ENCODE data around the gene PTPRD. TPM values are rescaled to one million over a fixed set of nuclear protein-coding genes. Genes with fewer than 3 reads are reported as not detected.

The PTPRD gene
- total and polyA plus RNA-seq, 2 donors (not counting 1 experiment from before 2014, with no cell fraction given): 0.35 to 4.8 TPM

GRCh38 chr9:9963841-9964240 lies 649.0 kb downstream of the PTPRD start:
- no peak for DNase-seq (ENCODE audit: low read depth in 2 of 2)
- Histone ChIP-seq H2AFZ (ENCODE audit: low read length) (no peak overlapping the region), H3K27me3 (ENCODE audit: control insufficient read depth, insufficient read depth, low read length) (no peaks in the 10 kb centered on the region), H3K4me1 (ENCODE audit: control insufficient read depth, extremely low read depth, insufficient read depth, low read length) (no peaks in the 10 kb centered on the region), H3K27ac (ENCODE audit: insufficient read depth, low read length) (no peak overlapping the region), H3K79me2 (ENCODE audit: control insufficient read depth, insufficient read depth, low read length) (no peaks in the 10 kb centered on the region), H3K4me3 (replicated peaks in 1 of 4; ENCODE audit: control extremely low read depth in 1 of 4, insufficient read depth in 1 of 4, low read depth in 3 of 4, low read length in 4 of 4) (no peak overlapping the region), H3K36me3 (ENCODE audit: control insufficient read depth, insufficient read depth, low read length) (no peaks in the 10 kb centered on the region), H4K20me1 (ENCODE audit: control insufficient read depth, extremely low read depth, insufficient read depth, low read length) (no peaks in the 10 kb centered on the region), H3K9ac (ENCODE audit: insufficient read depth, low read length) (no peak overlapping the region), H3K9me3 (ENCODE audit: control insufficient read depth, insufficient read depth, low read depth, low read length) (no peaks in the 10 kb centered on the region), H3K4me2 (ENCODE audit: extremely low read depth, insufficient read depth, low read length) (no peak overlapping the region)
- TF ChIP-seq EZH2 (IDR thresholded peaks at IDR 0.05; ENCODE audit: low read length, missing control alignments): no peak
- TF ChIP-seq, protein P1, sequence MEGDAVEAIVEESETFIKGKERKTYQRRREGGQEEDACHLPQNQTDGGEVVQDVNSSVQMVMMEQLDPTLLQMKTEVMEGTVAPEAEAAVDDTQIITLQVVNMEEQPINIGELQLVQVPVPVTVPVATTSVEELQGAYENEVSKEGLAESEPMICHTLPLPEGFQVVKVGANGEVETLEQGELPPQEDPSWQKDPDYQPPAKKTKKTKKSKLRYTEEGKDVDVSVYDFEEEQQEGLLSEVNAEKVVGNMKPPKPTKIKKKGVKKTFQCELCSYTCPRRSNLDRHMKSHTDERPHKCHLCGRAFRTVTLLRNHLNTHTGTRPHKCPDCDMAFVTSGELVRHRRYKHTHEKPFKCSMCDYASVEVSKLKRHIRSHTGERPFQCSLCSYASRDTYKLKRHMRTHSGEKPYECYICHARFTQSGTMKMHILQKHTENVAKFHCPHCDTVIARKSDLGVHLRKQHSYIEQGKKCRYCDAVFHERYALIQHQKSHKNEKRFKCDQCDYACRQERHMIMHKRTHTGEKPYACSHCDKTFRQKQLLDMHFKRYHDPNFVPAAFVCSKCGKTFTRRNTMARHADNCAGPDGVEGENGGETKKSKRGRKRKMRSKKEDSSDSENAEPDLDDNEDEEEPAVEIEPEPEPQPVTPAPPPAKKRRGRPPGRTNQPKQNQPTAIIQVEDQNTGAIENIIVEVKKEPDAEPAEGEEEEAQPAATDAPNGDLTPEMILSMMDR (conservative IDR thresholded peaks at IDR 0.05 in 1 of 2, IDR thresholded peaks at IDR 0.05 in 1 of 2; ENCODE audit: low read depth in 1 of 2, low read length in 2 of 2): no peak

DNA sequence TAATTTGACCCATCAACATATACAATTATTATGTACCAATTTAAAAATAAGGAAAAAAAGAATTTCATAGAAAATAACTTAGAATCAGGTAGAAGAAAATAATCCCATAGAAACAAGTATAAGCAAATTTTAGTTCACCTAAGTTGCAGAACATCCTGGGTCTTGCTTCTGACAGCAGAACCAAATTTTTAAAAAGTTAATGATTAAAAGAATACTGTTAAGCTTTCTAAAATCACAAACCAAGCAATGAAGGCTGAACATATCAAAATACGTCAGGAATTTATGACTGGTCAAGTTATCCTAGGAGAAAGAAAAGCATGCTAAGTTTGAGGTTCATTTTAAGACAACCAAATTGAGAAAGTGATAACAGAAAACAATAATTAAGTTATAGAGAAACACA lies 650.9 kb downstream of the PTPRD start:
- no peak overlapping the region for H3K4me3 ChIP-seq (replicated peaks in 1 of 4; ENCODE audit: control extremely low read depth in 1 of 4, insufficient read depth in 1 of 4, low read depth in 3 of 4, low read length in 4 of 4)
- H3K27me3 ChIP-seq (ENCODE audit: control insufficient read depth, insufficient read depth, low read length): no peaks in the 10 kb centered on the region
- DNase-seq (ENCODE audit: low read depth in 2 of 2): no peak
- no peak overlapping the region for H3K4me2 ChIP-seq (ENCODE audit: extremely low read depth, insufficient read depth, low read length)
- no peak overlapping the region for H2AFZ ChIP-seq (ENCODE audit: low read length)
- H4K20me1 ChIP-seq (ENCODE audit: control insufficient read depth, extremely low read depth, insufficient read depth, low read length): no peaks in the 10 kb centered on the region
- H3K9me3 ChIP-seq (ENCODE audit: control insufficient read depth, insufficient read depth, low read depth, low read length): no peaks in the 10 kb centered on the region
- no peaks in the 10 kb centered on the region for H3K36me3 ChIP-seq (ENCODE audit: control insufficient read depth, insufficient read depth, low read length)
- H3K4me1 ChIP-seq (ENCODE audit: control insufficient read depth, extremely low read depth, insufficient read depth, low read length): no peaks in the 10 kb centered on the region
- H3K9ac ChIP-seq (ENCODE audit: insufficient read depth, low read length): no peak overlapping the region
- H3K79me2 ChIP-seq (ENCODE audit: control insufficient read depth, insufficient read depth, low read length): no peaks in the 10 kb centered on the region
- no peak overlapping the region for H3K27ac ChIP-seq (ENCODE audit: insufficient read depth, low read length)
- TF ChIP-seq, protein P1 (conservative IDR thresholded peaks at IDR 0.05 in 1 of 2, IDR thresholded peaks at IDR 0.05 in 1 of 2; ENCODE audit: low read depth in 1 of 2, low read length in 2 of 2): no peak
- no peak for TF ChIP-seq EZH2 (IDR thresholded peaks at IDR 0.05; ENCODE audit: low read length, missing control alignments)

DNA sequence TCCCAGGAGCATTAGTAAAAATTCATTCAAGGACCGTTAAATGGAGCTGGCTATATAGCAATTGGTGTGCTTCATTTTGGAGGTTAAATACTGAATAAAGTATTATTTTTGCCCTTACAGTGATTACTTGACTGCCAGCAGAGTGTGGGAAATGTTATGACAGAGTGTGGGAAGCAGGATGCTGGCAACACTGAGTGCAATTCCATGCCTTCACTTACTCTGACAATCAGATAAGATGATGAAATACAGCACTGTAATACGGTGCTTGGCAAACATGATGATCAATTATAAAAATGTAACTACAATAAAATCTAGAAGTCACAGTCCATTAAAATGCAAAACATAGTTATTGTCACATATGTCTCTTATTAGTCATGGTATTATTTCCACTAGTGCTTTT lies 651.3 kb downstream of the PTPRD start:
- Histone ChIP-seq H3K79me2 (ENCODE audit: control insufficient read depth, insufficient read depth, low read length) (no peaks in the 10 kb centered on the region), H4K20me1 (ENCODE audit: control insufficient read depth, extremely low read depth, insufficient read depth, low read length) (no peaks in the 10 kb centered on the region), H3K27ac (ENCODE audit: insufficient read depth, low read length) (no peak overlapping the region), H3K4me3 (replicated peaks in 1 of 4; ENCODE audit: control extremely low read depth in 1 of 4, insufficient read depth in 1 of 4, low read depth in 3 of 4, low read length in 4 of 4) (no peak overlapping the region), H2AFZ (ENCODE audit: low read length) (no peak overlapping the region), H3K27me3 (ENCODE audit: control insufficient read depth, insufficient read depth, low read length) (no peaks in the 10 kb centered on the region), H3K36me3 (ENCODE audit: control insufficient read depth, insufficient read depth, low read length) (no peaks in the 10 kb centered on the region), H3K9me3 (ENCODE audit: control insufficient read depth, insufficient read depth, low read depth, low read length) (no peaks in the 10 kb centered on the region), H3K4me2 (ENCODE audit: extremely low read depth, insufficient read depth, low read length) (no peak overlapping the region), H3K9ac (ENCODE audit: insufficient read depth, low read length) (no peak overlapping the region), H3K4me1 (ENCODE audit: control insufficient read depth, extremely low read depth, insufficient read depth, low read length) (no peaks in the 10 kb centered on the region)
- DNase-seq (ENCODE audit: low read depth in 2 of 2): no peak
- TF ChIP-seq, protein P1 (conservative IDR thresholded peaks at IDR 0.05 in 1 of 2, IDR thresholded peaks at IDR 0.05 in 1 of 2; ENCODE audit: low read depth in 1 of 2, low read length in 2 of 2): no peak
- no peak for TF ChIP-seq EZH2 (IDR thresholded peaks at IDR 0.05; ENCODE audit: low read length, missing control alignments)

Measured in fibroblast of lung (primary cell).